ENCODE measurements around the gene PHF1. TPM values are rescaled to one million over a fixed set of nuclear protein-coding genes. Genes with fewer than 3 reads are reported as not detected.
"Not testable (repeated sequence)": the region's sequence is repeated elsewhere in the genome, so short reads cannot be mapped to it uniquely, and the experiment has no call there.

Gene PHF1
- total RNA-seq, 1 donor from 2014 or later, result 70.5 TPM

DNA sequence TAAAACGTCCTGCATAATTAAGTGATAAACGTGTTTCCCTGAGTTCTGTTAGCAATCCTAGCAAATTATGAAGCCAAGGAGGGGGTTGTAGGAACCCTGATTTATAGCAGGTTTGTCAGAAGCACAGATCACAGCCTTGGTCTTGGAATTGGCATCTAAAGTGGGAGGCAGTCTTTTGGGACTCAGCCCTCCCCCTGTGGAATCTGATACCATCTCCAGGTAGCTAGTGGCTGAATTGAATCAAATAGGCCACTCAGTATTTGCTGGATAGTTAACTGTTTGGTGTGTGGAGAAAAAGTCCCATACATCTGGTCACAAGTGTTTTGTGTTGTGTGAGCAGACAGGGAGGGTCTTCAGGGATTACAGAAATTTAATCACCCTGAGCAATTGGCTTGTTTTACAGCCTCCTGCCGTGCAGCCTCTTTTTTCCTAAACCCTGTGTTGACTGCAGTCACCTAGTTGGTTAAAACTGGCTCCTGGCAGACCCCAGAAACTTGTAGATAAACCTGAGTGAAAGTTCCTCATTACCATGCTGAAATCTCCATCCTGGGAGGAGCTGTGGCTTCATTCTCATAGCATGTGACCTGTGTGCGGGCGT is 38.2 kb upstream of the PHF1 start:
- no peak for DNase-seq (ENCODE audit: low read depth, low spot score)
- TF ChIP-seq, protein P1, sequence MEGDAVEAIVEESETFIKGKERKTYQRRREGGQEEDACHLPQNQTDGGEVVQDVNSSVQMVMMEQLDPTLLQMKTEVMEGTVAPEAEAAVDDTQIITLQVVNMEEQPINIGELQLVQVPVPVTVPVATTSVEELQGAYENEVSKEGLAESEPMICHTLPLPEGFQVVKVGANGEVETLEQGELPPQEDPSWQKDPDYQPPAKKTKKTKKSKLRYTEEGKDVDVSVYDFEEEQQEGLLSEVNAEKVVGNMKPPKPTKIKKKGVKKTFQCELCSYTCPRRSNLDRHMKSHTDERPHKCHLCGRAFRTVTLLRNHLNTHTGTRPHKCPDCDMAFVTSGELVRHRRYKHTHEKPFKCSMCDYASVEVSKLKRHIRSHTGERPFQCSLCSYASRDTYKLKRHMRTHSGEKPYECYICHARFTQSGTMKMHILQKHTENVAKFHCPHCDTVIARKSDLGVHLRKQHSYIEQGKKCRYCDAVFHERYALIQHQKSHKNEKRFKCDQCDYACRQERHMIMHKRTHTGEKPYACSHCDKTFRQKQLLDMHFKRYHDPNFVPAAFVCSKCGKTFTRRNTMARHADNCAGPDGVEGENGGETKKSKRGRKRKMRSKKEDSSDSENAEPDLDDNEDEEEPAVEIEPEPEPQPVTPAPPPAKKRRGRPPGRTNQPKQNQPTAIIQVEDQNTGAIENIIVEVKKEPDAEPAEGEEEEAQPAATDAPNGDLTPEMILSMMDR (conservative IDR thresholded peaks at IDR 0.05), result no peak
- Mint-ChIP-seq H3K4me3 (no peak overlapping the region), H3K27ac (ENCODE audit: unreplicated experiment) (no peak overlapping the region), H3K4me1 (no peaks in the 10 kb centered on the region), H3K27me3 (ENCODE audit: low read depth) (peaks cover 3% of the 10 kb centered on the region), H3K36me3 (ENCODE audit: low read depth) (no peaks in the 10 kb centered on the region), H3K9me3 (no peaks in the 10 kb centered on the region)

- Mint-ChIP-seq H3K4me1 (no peaks in the 10 kb centered on the region), H3K4me3 (no peak overlapping the region), H3K36me3 (ENCODE audit: low read depth) (no peaks in the 10 kb centered on the region), H3K9me3 (no peaks in the 10 kb centered on the region), H3K27ac (ENCODE audit: unreplicated experiment) (no peak overlapping the region), H3K27me3 (ENCODE audit: low read depth) (peaks cover 3% of the 10 kb centered on the region)
- DNase-seq (ENCODE audit: low read depth, low spot score), result no peak
- TF ChIP-seq, protein P1 (conservative IDR thresholded peaks at IDR 0.05), result no peak
Observed at GRCh38 chr6:33373960-33374910, 36.6 kb upstream of the PHF1 start.

DNA sequence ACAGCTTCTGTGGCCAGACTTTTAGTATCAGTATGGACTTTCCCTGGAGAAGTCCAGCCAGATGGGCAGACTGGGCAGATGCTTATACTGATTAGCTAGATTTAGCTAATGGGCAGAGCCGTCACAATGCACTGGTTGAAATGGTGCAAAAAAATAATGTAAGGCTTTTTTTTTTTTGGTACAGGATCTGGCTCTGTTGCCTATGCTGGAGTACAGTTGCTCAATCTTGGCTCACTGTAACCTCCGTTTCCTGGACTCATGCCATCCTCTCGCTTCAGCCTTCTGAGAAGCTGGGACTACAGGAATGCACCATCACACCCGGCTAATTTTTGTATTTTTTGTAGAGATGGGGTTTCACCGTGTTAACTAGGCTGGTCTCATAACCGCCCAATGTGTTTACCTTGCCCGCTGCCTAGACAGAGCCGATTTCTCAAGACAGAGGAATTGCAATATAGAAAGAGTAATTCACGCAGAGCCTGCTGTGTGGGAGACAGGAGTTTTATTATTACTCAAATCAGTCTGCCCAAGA is 35.6 kb upstream of the PHF1 start:
- no peak overlapping the region for H3K4me3 Mint-ChIP-seq
- peaks cover 3% of the 10 kb centered on the region for H3K27me3 Mint-ChIP-seq (ENCODE audit: low read depth)
- TF ChIP-seq, protein P1 (conservative IDR thresholded peaks at IDR 0.05), result no peak
- DNase-seq (ENCODE audit: low read depth, low spot score), result no peak
- H3K27ac Mint-ChIP-seq (ENCODE audit: unreplicated experiment), result no peak overlapping the region
- no peaks in the 10 kb centered on the region for H3K9me3 Mint-ChIP-seq
- no peaks in the 10 kb centered on the region for H3K4me1 Mint-ChIP-seq
- H3K36me3 Mint-ChIP-seq (ENCODE audit: low read depth), result no peaks in the 10 kb centered on the region

DNA sequence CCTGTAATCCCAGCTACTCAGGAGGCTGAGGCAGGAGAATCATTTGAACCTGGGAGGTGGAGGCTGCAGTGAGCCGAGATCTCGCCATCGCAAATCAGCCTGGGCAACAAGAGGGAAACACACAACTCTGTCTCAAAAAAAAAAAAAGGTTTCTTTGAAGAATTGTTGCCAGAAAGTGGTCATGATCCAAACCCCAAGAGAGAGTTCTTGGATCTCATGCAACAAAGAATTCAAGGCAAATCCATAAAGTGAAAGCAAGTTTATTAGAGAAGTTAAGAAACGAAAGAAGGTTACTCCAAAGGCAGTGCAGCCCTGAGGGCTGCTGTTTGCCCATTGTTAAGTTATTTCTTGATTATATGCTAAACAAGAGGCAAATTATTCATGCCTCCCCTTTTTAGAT is 33.6 kb upstream of the PHF1 start:
- Mint-ChIP-seq H3K4me3 (no peak overlapping the region), H3K27ac (ENCODE audit: unreplicated experiment) (no peak overlapping the region), H3K36me3 (ENCODE audit: low read depth) (no peaks in the 10 kb centered on the region), H3K9me3 (no peaks in the 10 kb centered on the region), H3K27me3 (ENCODE audit: low read depth) (peaks cover 3% of the 10 kb centered on the region), H3K4me1 (no peaks in the 10 kb centered on the region)
- DNase-seq (ENCODE audit: low read depth, low spot score), result no peak
- TF ChIP-seq, protein P1 (conservative IDR thresholded peaks at IDR 0.05), result no peak

DNA sequence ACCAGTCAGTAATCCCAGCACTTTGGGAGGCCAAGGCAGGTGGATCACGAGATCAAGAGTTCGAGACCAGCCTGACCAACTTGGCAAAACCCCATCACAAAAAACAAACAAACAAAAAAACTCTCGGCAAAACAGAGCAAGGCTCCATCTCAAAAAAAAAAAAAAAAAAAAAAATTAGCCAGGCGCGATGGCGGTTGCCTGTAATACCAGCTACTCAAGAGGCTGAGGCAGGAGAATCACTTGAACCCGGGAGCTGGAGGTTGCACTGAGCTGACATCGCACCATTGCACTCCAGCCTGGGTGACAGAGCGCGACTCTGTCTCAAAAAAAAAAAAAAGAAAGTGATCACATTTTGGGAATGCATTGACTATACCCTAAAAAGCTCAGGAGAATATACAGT is 31.6 kb upstream of the PHF1 start:
- not testable (repeated sequence) for H3K9me3 Mint-ChIP-seq, H3K4me1 Mint-ChIP-seq

More for the DNA sequence above, 31.6 kb upstream of the PHF1 start:
- H3K36me3 Mint-ChIP-seq (ENCODE audit: low read depth); H3K4me3 Mint-ChIP-seq; DNase-seq (ENCODE audit: low read depth, low spot score); H3K27me3 Mint-ChIP-seq (ENCODE audit: low read depth); H3K27ac Mint-ChIP-seq (ENCODE audit: unreplicated experiment): not testable (repeated sequence)

All from neural crest cell (in vitro differentiated cells).